Measurements from ENCODE around the gene CERT1. TPM values are rescaled to one million over a fixed set of nuclear protein-coding genes. Genes with fewer than 3 reads are reported as not detected.

Gene CERT1
- total and polyA plus RNA-seq, 9 of the 15 experiments (the other 6 are each of a cell fraction or from before 2014, with no cell fraction given): 3.4 to 24.7 (median 9.8) TPM

- Histone ChIP-seq H3K4me3 (no peak overlapping the region), H3K79me2 (ENCODE audit: control insufficient read depth, insufficient read depth, low read length) (no peaks in the 10 kb centered on the region; the same call in 2 of the 3 replicates), H3K27me3 (ENCODE audit: control insufficient read depth in 2 of 2, insufficient read depth in 2 of 2, low read length in 2 of 2) (no peaks in the 10 kb centered on the region), H3K9me1 (ENCODE audit: control insufficient read depth, insufficient read depth, low read length) (no peaks in the 10 kb centered on the region), H2AFZ (ENCODE audit: low read depth, low read length) (no peak overlapping the region), H3K9me3 (replicated peaks; ENCODE audit: control insufficient read depth, insufficient read depth, low read depth, low read length) (no peaks in the 10 kb centered on the region), H3K36me3 (ENCODE audit: control insufficient read depth, insufficient read depth, low read length) (peaks cover 91% of the 10 kb centered on the region), H4K20me1 (replicated peaks; ENCODE audit: control insufficient read depth, insufficient read depth, low read length) (no peaks in the 10 kb centered on the region; the same call in 1 of the 2 replicates), H3K9ac (ENCODE audit: insufficient read depth in 1 of 2, low read depth in 2 of 2, low read length in 2 of 2) (no peak overlapping the region), H3K27ac (ENCODE audit: extremely low read depth, low read depth, low read length) (no peak overlapping the region), H3K4me2 (ENCODE audit: insufficient read depth, low read length) (no peak overlapping the region), H3K4me1 (replicated peaks in 1 of 2; ENCODE audit: control insufficient read depth in 2 of 2, insufficient read depth in 2 of 2, low read length in 2 of 2) (no peaks in the 10 kb centered on the region)
- ATAC-seq (no peak), FAIRE-seq (no peak), DNase-seq (ENCODE audit: extremely low read depth in 1 of 4, low spot score in 3 of 4) (no peak)
- 92% methylated on average over 7 of the region's 7 CpGs for WGBS (ENCODE audit: insufficient coverage, low coverage, missing lambda C conversion rate)
- intact Hi-C loops (cut with micrococcal nuclease): no loop called here
- ChIA-PET CTCF (ENCODE audit: low intra/inter-chr PET ratio) (no interaction called here), POLR2A (interaction anchor here (0.7 to 1.9 kb wide), 2 partner anchors 17 to 19 kb away, joined by 3 to 4 read pairs; partner anchors contain the start of gene HMGCR)
- in situ Hi-C loops (cut with MboI): no loop called here
- BruUV-seq (replicated peaks): no TSS peak
- no peak for TF ChIP-seq DNMT1 (IDR thresholded peaks at IDR 0.05)
- no peak for TF ChIP-seq ZBTB33 (CRISPR knock-in tag; IDR thresholded peaks at IDR 0.05)
- TF ChIP-seq EGR1 (conservative IDR thresholded peaks at IDR 0.05): no peak
- no peak for TF ChIP-seq MXD1 (CRISPR knock-in tag; IDR thresholded peaks at IDR 0.05; ENCODE audit: borderline replicate concordance, poor library complexity, severe bottlenecking)
- TF ChIP-seq TCF7L2 (IDR thresholded peaks at IDR 0.05; ENCODE audit: low read depth, low read length): no peak
- TF ChIP-seq CHD2 (IDR thresholded peaks at IDR 0.05; ENCODE audit: low read depth, low read length): no peak
- no peak for TF ChIP-seq PTRF (tag; IDR thresholded peaks at IDR 0.05)
- TF ChIP-seq KDM5B (IDR thresholded peaks at IDR 0.05; ENCODE audit: insufficient replicate concordance, low read depth, low read length): no peak
- no peak for TF ChIP-seq ZC3H4 (CRISPR knock-in tag; IDR thresholded peaks at IDR 0.05; ENCODE audit: borderline replicate concordance)
- TF ChIP-seq ZNF785 (CRISPR knock-in tag; IDR thresholded peaks at IDR 0.05): no peak
- TF ChIP-seq POLR2H (tag; IDR thresholded peaks at IDR 0.05; ENCODE audit: low read depth): no peak
- TF ChIP-seq CBX1 (IDR thresholded peaks at IDR 0.05; ENCODE audit: low read depth): no peak
- no peak for TF ChIP-seq PHB (CRISPR knock-in tag; IDR thresholded peaks at IDR 0.05)
- no peak for TF ChIP-seq FOXJ3 (CRISPR knock-in tag; IDR thresholded peaks at IDR 0.05)
Observed at GRCh38 chr5:75356719-75357118, 154.7 kb downstream of the CERT1 start.
